GM23338 (cell line): ENCODE data around the gene BTNL9.

ENCODE experiments used
- EZH2 ChIP-seq: fragments of 200-600 bp; sonication (generic); IDR thresholded peaks from one replicate; pipeline ENCODE4 v1.8.0; 2017; ENCODE audit warnings: antibody characterized with exemption, mild to moderate bottlenecking, low read depth; ENCODE audit not compliant: unreplicated experiment
- TF ChIP-seq, protein P1 (sequence below), 2 experiments: fragments of 200-600 bp in 1 of 2; sonication (generic) in 1 of 2; conservative IDR thresholded peaks; 2 replicates each; pipeline versions ENCODE4 v1.5.1 to v1.6.1; 2016 to 2017; ENCODE audit warnings: antibody characterized with exemption in 2 of 2, low read depth in 2 of 2, mild to moderate bottlenecking in 2 of 2, moderate library complexity in 1 of 2

DNA sequence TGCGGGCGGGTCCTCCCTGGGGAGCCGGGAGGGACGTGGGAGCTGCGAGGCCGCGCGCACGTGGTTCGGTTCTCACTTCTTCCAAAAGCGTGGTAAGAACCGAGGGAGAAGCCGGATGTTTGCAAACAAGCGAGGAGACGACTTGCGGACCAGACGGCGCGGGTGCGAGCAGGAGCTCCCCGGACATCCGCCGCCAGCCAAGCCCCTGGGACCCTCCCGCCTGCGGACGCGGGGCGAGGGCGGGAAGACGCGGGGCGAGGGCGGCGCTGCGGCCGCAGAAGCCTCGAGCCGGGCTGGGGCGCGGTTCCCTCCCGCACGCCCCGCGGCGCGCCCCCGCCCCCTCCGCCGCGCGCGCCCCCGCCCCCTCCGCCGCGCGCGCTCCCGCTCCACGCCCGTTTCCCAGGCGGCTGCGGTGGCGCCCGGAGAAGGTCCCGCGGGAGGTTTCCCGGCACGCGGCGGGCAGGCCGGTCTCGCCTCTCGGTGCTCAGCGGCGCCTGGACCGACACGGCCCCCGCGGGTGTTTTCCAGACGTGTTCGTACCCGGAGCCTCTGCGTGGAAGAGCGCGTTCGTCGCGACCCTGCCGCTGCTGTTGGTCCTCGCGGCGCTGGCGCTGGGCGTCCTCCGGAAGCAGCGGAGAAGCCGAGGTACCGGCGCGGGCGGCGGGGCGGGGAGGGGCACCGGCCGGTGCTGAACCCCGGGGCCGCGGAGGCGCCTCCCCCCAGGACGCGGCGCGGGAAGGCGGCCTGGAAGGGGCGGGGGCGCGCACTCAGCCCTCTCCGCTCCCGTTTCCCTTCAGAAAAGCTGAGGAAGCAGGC lies 12.8 kb downstream of the BTNL9 start:
- TF ChIP-seq, protein P1, sequence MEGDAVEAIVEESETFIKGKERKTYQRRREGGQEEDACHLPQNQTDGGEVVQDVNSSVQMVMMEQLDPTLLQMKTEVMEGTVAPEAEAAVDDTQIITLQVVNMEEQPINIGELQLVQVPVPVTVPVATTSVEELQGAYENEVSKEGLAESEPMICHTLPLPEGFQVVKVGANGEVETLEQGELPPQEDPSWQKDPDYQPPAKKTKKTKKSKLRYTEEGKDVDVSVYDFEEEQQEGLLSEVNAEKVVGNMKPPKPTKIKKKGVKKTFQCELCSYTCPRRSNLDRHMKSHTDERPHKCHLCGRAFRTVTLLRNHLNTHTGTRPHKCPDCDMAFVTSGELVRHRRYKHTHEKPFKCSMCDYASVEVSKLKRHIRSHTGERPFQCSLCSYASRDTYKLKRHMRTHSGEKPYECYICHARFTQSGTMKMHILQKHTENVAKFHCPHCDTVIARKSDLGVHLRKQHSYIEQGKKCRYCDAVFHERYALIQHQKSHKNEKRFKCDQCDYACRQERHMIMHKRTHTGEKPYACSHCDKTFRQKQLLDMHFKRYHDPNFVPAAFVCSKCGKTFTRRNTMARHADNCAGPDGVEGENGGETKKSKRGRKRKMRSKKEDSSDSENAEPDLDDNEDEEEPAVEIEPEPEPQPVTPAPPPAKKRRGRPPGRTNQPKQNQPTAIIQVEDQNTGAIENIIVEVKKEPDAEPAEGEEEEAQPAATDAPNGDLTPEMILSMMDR (conservative IDR thresholded peaks at IDR 0.05; ENCODE audit: low read depth in 2 of 2) = no peak
- TF ChIP-seq EZH2 = peak; percentile 1
